ENCODE measurements around the gene MRPS10.
"Not testable (repeated sequence)": the region's sequence is repeated elsewhere in the genome, so short reads cannot be mapped to it uniquely, and the experiment has no call there.

Gene MRPS10

DNA sequence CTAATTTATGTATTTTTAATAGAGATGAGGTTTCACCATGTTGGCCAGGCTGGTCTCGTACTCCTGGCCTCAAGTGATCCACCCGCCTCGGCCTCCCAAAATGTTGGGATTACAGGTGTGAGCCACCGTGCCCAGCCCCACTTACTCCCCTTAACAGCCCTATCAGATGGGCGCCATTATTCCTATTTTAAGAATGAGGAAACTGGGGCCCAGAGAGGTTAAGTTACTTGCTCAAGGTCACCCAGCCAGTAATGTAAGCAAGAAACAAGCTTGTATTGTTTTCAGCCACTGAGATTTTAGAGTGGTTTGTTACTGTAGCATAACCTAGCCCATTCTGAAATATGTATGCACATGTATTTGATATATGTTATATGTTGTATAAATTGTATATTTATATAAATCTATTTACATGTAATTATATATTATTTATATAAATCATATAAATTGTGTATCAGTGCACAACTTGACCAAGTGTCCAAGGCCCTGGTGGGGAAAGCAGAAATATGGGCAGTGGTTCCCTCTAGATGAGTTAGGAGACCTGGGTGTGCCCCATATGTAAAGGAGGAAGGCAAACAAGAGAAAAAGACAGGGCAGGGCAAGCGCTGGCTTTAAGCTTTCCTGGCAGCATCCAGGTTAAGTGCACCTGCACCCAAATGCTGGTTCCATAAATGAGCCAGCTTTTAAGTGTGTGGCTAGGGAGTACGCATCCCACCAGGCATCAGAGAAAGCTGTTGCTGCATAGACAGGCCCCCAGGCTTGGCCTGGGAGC is 45.7 kb downstream of the MRPS10 start:
- no peak for DNase-seq

DNA sequence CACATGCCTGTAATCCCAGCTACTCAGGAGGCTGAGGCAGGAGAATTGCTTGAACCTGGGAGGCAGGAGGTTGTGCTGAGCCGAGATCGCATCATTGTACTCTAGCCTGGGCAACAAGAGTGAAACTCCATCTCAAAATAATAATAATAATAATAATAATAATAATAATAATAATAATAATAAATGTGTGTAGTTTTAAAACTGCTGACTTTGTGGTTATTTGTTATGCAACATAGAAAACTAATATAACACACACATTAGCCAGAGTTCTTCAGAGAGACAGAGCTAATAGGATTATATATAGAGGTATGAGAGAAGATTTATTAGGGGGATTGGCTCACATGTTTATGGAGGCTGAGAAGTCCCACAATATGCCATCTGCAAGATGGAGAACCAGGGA is 47.9 kb downstream of the MRPS10 start:
- DNase-seq, result not testable (repeated sequence)

DNA sequence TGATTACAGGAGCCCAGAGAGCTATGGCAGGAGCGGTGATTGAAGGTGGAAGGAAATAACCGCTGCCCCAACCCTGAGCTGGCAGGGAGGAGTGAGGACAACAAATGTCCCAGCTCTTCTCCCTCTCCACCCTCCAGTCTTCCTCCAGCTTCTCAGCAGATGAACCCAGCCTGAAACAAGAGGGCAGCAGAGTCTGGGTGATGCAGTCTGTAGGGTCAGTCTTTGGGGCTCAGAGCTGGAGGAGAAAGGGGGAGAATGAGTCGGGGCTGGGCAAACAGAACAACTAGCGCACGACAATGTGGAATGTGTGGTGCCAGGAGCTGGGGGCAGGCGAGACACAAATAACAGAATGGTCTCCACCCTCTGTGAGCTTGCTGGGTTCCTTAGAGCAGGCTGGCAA is 49.0 kb downstream of the MRPS10 start:
- DNase-seq, result no peak

DNA sequence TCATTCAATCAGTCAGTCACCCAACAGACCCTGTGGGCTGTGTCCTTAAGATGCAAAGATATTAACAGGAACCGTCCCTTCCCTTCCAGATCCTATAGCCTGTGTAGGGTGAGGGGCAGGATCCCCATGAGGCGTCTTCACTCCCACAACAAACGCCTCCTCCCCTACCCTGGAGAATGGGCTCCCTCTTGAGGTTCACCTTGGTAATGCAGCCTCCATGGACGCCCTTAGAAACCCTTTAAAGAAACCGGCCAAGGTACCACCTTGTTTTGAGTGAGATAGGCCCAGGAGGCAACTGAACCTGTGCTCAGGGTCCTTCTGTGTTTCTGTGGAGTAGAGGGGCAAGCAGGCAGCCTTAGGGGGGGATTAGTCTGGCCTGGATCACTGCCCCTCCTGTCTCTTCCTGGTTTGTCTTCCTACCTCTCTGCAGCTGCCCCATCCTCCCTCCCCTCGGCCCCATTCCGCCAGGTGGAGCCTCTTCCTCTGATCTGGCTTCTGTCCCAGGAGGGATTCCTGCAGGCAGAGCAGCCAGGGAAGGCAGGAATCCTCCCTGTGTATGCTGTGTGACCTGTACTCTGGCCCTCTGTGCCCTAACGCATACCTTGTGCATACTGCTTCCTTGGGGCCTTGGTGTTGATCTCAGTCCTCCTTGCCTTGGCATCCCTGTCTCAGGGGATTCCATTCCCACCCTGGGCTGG is 51.1 kb downstream of the MRPS10 start:
- DNase-seq, result peak; percentile 72

DNA sequence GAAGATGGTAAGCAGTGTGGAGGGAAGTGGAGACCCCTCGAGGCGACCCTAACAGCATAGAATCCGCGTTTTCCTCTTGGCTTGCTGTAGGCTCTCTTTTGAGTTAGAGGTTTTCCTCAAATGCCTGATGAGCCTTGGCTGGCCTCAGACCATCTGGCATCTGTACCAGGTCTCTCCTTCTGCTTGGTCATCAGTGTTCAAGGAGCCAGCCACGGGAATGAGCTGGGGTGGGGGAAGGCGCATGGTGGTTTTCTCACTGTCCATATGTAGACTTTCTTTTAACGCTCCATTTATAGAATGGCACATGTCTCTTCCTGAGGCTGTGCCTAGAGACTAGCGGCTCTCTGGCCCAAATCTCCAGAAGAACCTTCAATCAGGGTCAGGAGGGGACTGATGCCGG is 52.6 kb downstream of the MRPS10 start:
- no peak for DNase-seq

DNA sequence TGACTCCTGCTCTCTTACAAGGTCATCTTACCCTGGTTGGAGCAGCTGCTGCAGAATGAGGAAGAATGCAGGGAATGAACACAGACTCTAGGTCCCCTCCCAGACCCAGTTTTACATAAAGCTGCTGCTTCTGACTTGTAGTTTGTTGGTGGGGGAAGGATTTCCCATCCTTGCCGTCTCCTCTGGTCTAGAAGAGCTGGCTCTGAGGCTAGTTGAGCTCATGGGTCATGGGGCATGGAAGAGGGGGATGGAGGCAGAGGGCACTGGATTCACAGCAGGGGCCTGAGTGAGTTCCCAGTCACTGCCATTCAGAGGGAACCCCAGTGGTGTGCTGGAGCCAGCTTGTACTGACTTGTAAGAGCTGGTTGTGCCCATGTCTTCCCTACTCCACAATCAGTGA is 53.7 kb downstream of the MRPS10 start:
- DNase-seq, result no peak

DNA sequence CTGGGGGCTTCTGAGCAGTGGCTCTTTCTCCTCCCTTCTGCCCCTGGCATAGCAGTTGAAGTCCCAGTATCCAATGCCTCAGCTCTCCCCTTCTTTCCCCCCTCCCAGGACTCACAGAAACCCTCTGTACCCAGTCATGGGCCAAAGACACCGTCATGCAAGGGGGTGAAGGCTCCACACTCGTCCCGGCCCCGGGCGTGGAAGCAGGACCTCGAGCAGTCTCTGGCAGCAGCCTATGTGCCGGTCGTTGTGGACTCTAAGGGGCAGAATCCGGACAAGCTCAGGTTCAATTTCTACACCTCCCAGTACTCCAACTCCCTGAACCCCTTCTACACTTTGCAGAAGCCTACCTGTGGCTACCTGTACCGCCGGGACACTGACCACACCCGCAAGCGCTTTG is 54.8 kb downstream of the MRPS10 start:
- DNase-seq, result no peak

DNA sequence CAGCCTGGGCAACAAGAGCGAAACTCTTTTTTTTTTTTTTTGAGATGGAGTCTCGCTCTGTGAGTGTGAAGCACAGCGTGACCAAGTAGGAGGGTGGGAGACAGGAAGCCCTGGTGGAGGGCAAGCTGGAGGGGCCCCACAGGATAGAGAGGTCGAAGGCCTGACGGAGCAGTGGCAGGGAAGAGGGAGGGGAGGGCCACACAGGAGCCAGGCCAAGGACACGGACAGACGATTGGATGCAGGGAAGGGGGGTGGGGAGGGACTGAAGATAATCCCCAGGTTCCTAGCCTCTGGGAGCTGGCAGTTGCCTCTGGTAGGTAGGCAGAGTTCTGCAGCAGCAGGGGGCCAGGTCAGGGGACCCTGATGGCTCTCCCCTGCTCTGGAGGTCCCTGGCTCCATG is 55.3 kb downstream of the MRPS10 start:
- DNase-seq, result no peak

DNA sequence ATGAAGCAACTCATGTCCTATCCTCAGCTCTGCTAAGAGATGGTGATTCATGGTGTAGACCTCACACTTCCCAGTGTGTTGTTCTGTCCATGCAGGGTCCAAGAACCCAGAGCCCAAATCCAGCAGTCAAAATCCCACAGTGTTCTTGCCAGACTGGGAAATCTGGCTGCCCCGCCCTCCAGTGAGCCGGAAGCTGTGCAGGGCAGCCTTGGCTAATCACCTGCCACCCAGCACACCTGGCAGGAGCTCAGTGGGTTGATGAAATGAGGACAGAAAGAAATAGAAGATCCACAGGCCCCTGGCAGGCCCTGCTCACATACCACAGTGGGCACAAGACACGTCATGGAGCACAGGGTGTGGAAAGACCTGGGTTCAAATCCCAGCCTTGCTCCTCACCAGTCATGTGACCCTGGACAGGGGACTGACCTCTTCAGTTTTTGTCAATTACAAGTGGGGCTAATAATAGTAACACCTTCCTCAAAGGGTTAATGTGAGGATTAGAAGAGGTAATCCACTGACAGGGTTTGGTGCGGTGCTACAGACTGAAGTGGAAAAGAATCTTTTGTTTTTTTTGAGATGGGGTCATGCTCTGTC is 58.1 kb downstream of the MRPS10 start:
- DNase-seq, result no peak

DNA sequence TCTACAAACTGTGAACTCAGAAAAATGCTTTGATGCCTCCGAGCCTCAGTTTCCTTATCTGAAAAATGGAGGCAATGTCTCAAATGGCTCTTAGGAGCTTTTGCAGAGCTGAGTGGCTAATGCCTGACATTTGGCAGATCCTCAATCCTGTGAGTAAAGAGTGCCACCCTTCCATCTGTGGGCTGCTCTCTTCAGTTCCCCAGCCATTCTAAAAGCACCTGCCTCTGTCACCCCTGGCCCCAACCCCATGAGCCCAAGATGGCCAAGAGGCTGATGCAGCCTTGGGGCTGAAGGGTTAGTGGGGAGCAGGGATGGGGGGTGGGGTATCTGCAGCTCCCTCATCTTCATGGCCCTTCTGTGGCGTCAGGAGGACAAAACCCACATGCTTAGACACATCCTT is 59.0 kb downstream of the MRPS10 start:
- no peak for DNase-seq

DNA sequence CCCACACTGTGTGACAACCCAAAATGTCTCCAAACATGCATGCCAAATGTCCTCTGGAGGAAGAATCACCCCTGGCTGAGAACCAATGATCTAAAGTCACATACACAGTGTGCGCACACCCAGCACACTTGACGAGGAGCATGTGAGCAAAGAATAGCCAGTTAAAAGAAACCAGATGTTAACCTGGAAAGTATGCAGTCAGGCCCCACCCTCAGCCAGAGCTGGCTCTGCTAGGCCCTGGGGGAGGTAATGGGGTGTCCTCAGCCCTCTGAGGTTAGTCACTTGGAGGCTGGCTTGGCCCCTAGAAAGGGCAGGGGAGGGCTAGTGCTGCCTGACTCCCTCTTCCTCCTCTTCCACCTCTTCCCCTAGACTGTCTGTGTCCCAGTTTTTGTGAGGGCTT is 59.6 kb downstream of the MRPS10 start:
- DNase-seq, result no peak
